H1 (cell line): ENCODE results near the gene DNAL1. TPM values are rescaled to one million over a fixed set of nuclear protein-coding genes. Genes with fewer than 3 reads are reported as not detected.
A peak's percentile ranks its signal among the peaks of the same experiment; 100 is the strongest.

Source experiments
- CTCF ChIA-PET: fragments of 300-600 bp; sonication (Branson Sonifier 250); formaldehyde crosslinking; loops from one replicate; lab custom pipeline; 2021; ENCODE audit not compliant: partially characterized antibody; lab: Charles Lee
- POLR2A ChIA-PET: fragments of 300-600 bp; sonication (Branson Sonifier 250); formaldehyde crosslinking; loops from one replicate; lab custom pipeline; 2021; ENCODE audit warnings: inconsistent platforms; ENCODE audit not compliant: partially characterized antibody; lab: Charles Lee
- DNase-seq, 2 experiments: peaks; one replicate each; pipeline versions ENCODE4 v3.0.0 to v3.0.0-alpha.2; 2010 to 2022; ENCODE audit warnings: low spot score in 2 of 2, low read depth in 1 of 2, mixed read lengths in 1 of 2
- FAIRE-seq: peaks from 2 replicates; lab custom pipeline; 2011; peaks lifted over from hg19 to GRCh38; lab: Jason Lieb, UNC
- H2AFZ ChIP-seq: 2 replicates; pipeline ENCODE4 v1.8.1; 2012; ENCODE audit warnings: low read length, inconsistent platforms
- H2AK5ac ChIP-seq: 2 replicates; pipeline ENCODE4 v1.6.1; 2013; ENCODE audit warnings: low read depth, low read length
- H2BK120ac ChIP-seq: replicated peaks from 2 replicates; pipeline ENCODE3; 2013; ENCODE audit warnings: low read depth, low read length, inconsistent platforms
- H2BK12ac ChIP-seq: 2 replicates; pipeline ENCODE4 v1.6.1; 2013; ENCODE audit warnings: low read depth, low read length
- H2BK15ac ChIP-seq: 2 replicates; pipeline ENCODE4 v1.6.1; 2013; ENCODE audit warnings: low read length
- H2BK20ac ChIP-seq: 2 replicates; pipeline ENCODE4 v1.6.1; 2013; ENCODE audit warnings: low read length
- H2BK5ac ChIP-seq: 2 replicates; pipeline ENCODE4 v1.6.1; 2013; ENCODE audit warnings: low read depth, low read length
- H3K14ac ChIP-seq: 2 replicates; pipeline ENCODE4 v1.6.1; 2013; ENCODE audit warnings: inconsistent platforms; ENCODE audit not compliant: insufficient read length
- H3K18ac ChIP-seq: 2 replicates; pipeline ENCODE4 v1.6.1; 2013; ENCODE audit warnings: low read length; ENCODE audit errors: extremely low read depth
- H3K23ac ChIP-seq: 2 replicates; pipeline ENCODE4 v1.6.1; 2013; ENCODE audit warnings: inconsistent platforms; ENCODE audit not compliant: insufficient read length
- H3K23me2 ChIP-seq: 2 replicates; pipeline ENCODE4 v1.6.1; 2013; ENCODE audit warnings: low read depth, low read length
- H3K27ac ChIP-seq: 2 replicates; pipeline ENCODE4 v1.6.1; 2011; ENCODE audit warnings: low read depth, low read length, inconsistent platforms
- H3K27me3 ChIP-seq, 4 experiments: replicated peaks in 1 of 4; 1 replicate in 1 of 4; 2 replicates in 3 of 4; pipeline versions ENCODE4 v1.6.1 to v1.8.1; 2011 to 2013; ENCODE audit warnings: low read length in 3 of 4, mild to moderate bottlenecking in 3 of 4, inconsistent platforms in 2 of 4, mixed read lengths in 2 of 4, moderate library complexity in 1 of 4; ENCODE audit not compliant: control insufficient read depth in 3 of 4, insufficient read depth in 3 of 4; ENCODE audit errors: extremely low read depth in 1 of 4
- H3K36me3 ChIP-seq, 4 experiments: 2 replicates each; pipeline versions ENCODE4 v1.6.1 to v1.8.1; 2011 to 2013; ENCODE audit warnings: mild to moderate bottlenecking in 4 of 4, low read length in 3 of 4, moderate library complexity in 2 of 4, control low read depth in 1 of 4, inconsistent platforms in 1 of 4; ENCODE audit not compliant: insufficient read depth in 4 of 4, control insufficient read depth in 2 of 4
- H3K4ac ChIP-seq: replicated peaks from 2 replicates; pipeline ENCODE3; 2013; ENCODE audit warnings: low read length, low read depth, mixed read lengths, inconsistent platforms; ENCODE audit not compliant: insufficient read length
- H3K4me1 ChIP-seq, 4 experiments: replicated peaks in 1 of 4; 1 replicate in 1 of 4; 2 replicates in 3 of 4; pipeline versions ENCODE4 v1.6.1 to v1.8.1; 2011 to 2013; ENCODE audit warnings: low read length in 3 of 4, inconsistent platforms in 2 of 4, mixed read lengths in 1 of 4; ENCODE audit not compliant: insufficient read depth in 4 of 4, control insufficient read depth in 3 of 4
- H3K4me2 ChIP-seq, 2 experiments: 2 replicates each; pipeline versions ENCODE4 v1.6.1 to v1.8.1; 2011 to 2013; ENCODE audit warnings: low read depth in 2 of 2, low read length in 2 of 2, control low read depth in 1 of 2, inconsistent platforms in 1 of 2, mild to moderate bottlenecking in 1 of 2; ENCODE audit not compliant: insufficient read depth in 1 of 2
- H3K4me3 ChIP-seq, 4 experiments: fragments of 200-600, 300-600 bp in 1 of 4; sonication (generic), shearing (Covaris generic), sonication (Bioruptor Twin) in 1 of 4; 2 replicates each; pipeline versions ENCODE4 v1.5.1 to v1.8.1; 2011 to 2016; ENCODE audit warnings: low read length in 4 of 4, low read depth in 3 of 4, control low read depth in 2 of 4, inconsistent platforms in 2 of 4, mild to moderate bottlenecking in 2 of 4, mixed read lengths in 1 of 4, moderate library complexity in 1 of 4; ENCODE audit not compliant: insufficient read depth in 2 of 4; ENCODE audit errors: extremely low read depth in 1 of 4
- H3K56ac ChIP-seq: replicated peaks from 2 replicates; pipeline ENCODE3; 2013; ENCODE audit warnings: low read depth, mild to moderate bottlenecking, mixed read lengths, low read length, inconsistent platforms; ENCODE audit not compliant: insufficient read length
- H3K79me1 ChIP-seq: 2 replicates; pipeline ENCODE4 v1.6.1; 2013; ENCODE audit warnings: low read depth, low read length, control low read depth
- H3K79me2 ChIP-seq, 2 experiments: 2 replicates each; pipeline versions ENCODE4 v1.6.1 to v1.8.1; 2012 to 2013; ENCODE audit warnings: low read length in 2 of 2, mild to moderate bottlenecking in 2 of 2, inconsistent platforms in 1 of 2; ENCODE audit not compliant: insufficient read depth in 2 of 2, control insufficient read depth in 1 of 2
- H3K9ac ChIP-seq, 4 experiments: replicated peaks in 1 of 4; 1 replicate in 1 of 4; 2 replicates in 3 of 4; pipeline versions ENCODE4 v1.6.1 to v1.8.1; 2011 to 2013; ENCODE audit warnings: low read depth in 3 of 4, low read length in 3 of 4, control low read depth in 2 of 4, mild to moderate bottlenecking in 2 of 4, moderate library complexity in 2 of 4, inconsistent platforms in 1 of 4; ENCODE audit errors: extremely low read depth in 1 of 4
- H3K9me3 ChIP-seq, 2 experiments: 2 replicates each; pipeline versions ENCODE4 v1.6.1 to v1.8.1; 2012 to 2013; ENCODE audit warnings: mild to moderate bottlenecking in 2 of 2, moderate library complexity in 2 of 2, control low read depth in 1 of 2, inconsistent platforms in 1 of 2, low read depth in 1 of 2, low read length in 1 of 2, mixed read lengths in 1 of 2; ENCODE audit not compliant: insufficient read depth in 2 of 2
- H4K20me1 ChIP-seq, 2 experiments: replicated peaks in 1 of 2; 2 replicates each; pipeline versions ENCODE3 to v1.8.1; 2011 to 2013; ENCODE audit warnings: inconsistent platforms in 2 of 2, low read length in 2 of 2, mild to moderate bottlenecking in 1 of 2; ENCODE audit not compliant: insufficient read depth in 2 of 2, control insufficient read depth in 1 of 2
- H4K5ac ChIP-seq: 2 replicates; pipeline ENCODE4 v1.6.1; 2013; ENCODE audit warnings: low read length, low read depth, mixed read lengths, inconsistent platforms; ENCODE audit not compliant: insufficient read length
- H4K8ac ChIP-seq: 2 replicates; pipeline ENCODE4 v1.8.0; 2013; ENCODE audit warnings: mild to moderate bottlenecking, moderate library complexity, low read length, inconsistent platforms; ENCODE audit not compliant: insufficient read depth; ENCODE audit errors: extremely low read depth
- H4K91ac ChIP-seq: replicated peaks from 2 replicates; pipeline ENCODE3; 2013; ENCODE audit warnings: low read length, mixed read lengths, inconsistent platforms; ENCODE audit not compliant: insufficient read length
- ZNF274 ChIP-seq: IDR thresholded peaks from 2 replicates; pipeline ENCODE4 v1.7.0; 2012; ENCODE audit warnings: low read length, borderline replicate concordance; ENCODE audit errors: extremely low read depth
- WGBS, 2 experiments: shearing (Covaris generic) in 1 of 2; methylation state at CpG; one replicate each; pipeline versions ENCODE4 v1.1.6 to v1.1.7; 2013 to 2015; ENCODE audit warnings: low lambda C conversion rate in 2 of 2, mixed read lengths in 2 of 2, inconsistent platforms in 1 of 2, low coverage in 1 of 2, missing lambda C conversion rate in 1 of 2; ENCODE audit not compliant: insufficient replicate concordance in 2 of 2, insufficient coverage in 1 of 2, insufficient read length in 1 of 2; ENCODE audit errors: extremely low coverage in 1 of 2, missing lambda C conversion rate in 1 of 2; 5-methylcytosine and 5-hydroxymethylcytosine counted together
- polyA plus RNA-seq, 7 experiments: library from polyadenylated mRNA; depleted of rRNA in 3 of 7; stranded (reverse) in 5 of 7; unstranded in 2 of 7; fragments of >200 nt in 5 of 7; fragments of 200-250 nt in 2 of 7; gene quantifications; 1 replicate in 5 of 7; 2 replicates in 1 of 7; 4 replicates in 1 of 7; pipeline versions ENCODE4 v1.2.1 to v1.2.3, GENCODE V29; 2011 to 2013; ENCODE audit warnings: missing spikeins in 2 of 7, mixed read lengths in 2 of 7
- total RNA-seq: library from RNA; stranded (reverse); fragmentation: NEBNext Ultra II Directional; extraction: Animal tissue kit (Norgen Biotek cat#: 25700); gene quantifications from 2 replicates; pipeline ENCODE4 v1.2.1, GENCODE V29; 2021
- TF ChIP-seq, protein P1 (sequence below): IDR thresholded peaks from 2 replicates; pipeline ENCODE4 v1.6.1; 2012; ENCODE audit warnings: inconsistent platforms

The DNAL1 gene
- total and polyA plus RNA-seq, 2 of the 8 experiments (the other 6 are each of a cell fraction or from before 2014, with no cell fraction given), result 2.8 to 16.8 TPM

- 91% methylated on average over 14 of the region's 14 CpGs; no CpG with 5 or more reads in 1 of the 2 experiments for WGBS, 2 experiments
- FAIRE-seq (no peak), DNase-seq (no peak)
- Histone ChIP-seq H2AK5ac (no peak overlapping the region), H2BK20ac (no peak overlapping the region), H3K4me1 (peaks cover 5 to 10% (median 7%) of the 10 kb centered on the region in 4 experiments), H3K27ac (no peak overlapping the region), H3K4ac (no peak overlapping the region), H3K36me3 (peaks cover 0 to 6% (median 2%) of the 10 kb centered on the region in 4 experiments; a peak in 2 of 8 replicates), H2BK5ac (no peak overlapping the region), H3K79me2 (no peaks in the 10 kb centered on the region), H3K14ac (no peak overlapping the region), H3K23me2 (no peaks in the 10 kb centered on the region), H3K4me3 (no peak overlapping the region), H3K9ac (no peak overlapping the region), H2BK15ac (no peak overlapping the region), H3K18ac (no peak overlapping the region), H4K8ac (peak overlapping the region; percentile 29; the same call in 1 of the 2 replicates), H4K20me1 (no peaks in the 10 kb centered on the region), H2AFZ (no peak overlapping the region), H2BK120ac (no peak overlapping the region), H4K91ac (no peak overlapping the region), H3K9me3 (no peaks in the 10 kb centered on the region), H3K27me3 (no peaks in the 10 kb centered on the region), H2BK12ac (no peak overlapping the region), H3K79me1 (no peaks in the 10 kb centered on the region), H4K5ac (no peak overlapping the region), H3K4me2 (no peak overlapping the region), H3K23ac (no peak overlapping the region), H3K56ac (no peak overlapping the region)
- POLR2A ChIA-PET, result interaction anchor here (1.1 to 2.7 kb wide), 2 partner anchors 8 to 126 kb away, joined by 4 to 11 read pairs; partner anchors contain the start of gene PTGR2
- CTCF ChIA-PET, result interaction anchor here (0.5 to 13.7 kb wide), 9 partner anchors 8 to 100 kb away, joined by 3 to 179 read pairs (median 31); a partner anchor contains a TSS
- no peak for TF ChIP-seq ZNF274
- TF ChIP-seq, protein P1, sequence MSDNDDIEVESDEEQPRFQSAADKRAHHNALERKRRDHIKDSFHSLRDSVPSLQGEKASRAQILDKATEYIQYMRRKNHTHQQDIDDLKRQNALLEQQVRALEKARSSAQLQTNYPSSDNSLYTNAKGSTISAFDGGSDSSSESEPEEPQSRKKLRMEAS, result no peak
Measured at GRCh38 chr14:73726025-73726961, 81.5 kb downstream of the DNAL1 start.
